Tibial nerve (tissue), 4 donors: Measurements from ENCODE around the gene KARS1.

ENCODE experiments used
- EP300 ChIP-seq, 2 donors: sonication (generic); formaldehyde crosslinking; IDR thresholded peaks; one replicate each; pipeline ENCODE4 v1.6.1; 2017; ENCODE audit warnings: antibody characterized with exemption in 2 of 2, mild to moderate bottlenecking in 1 of 2
- TF ChIP-seq, protein P1 (sequence below), 5 experiments: fragments of 200-600 bp in 3 of 5; fragments of 450-650 bp in 2 of 5; sonication (generic) in 3 of 5; IDR thresholded peaks; one replicate each; pipeline ENCODE4 v1.5.1; 2016 to 2019; ENCODE audit warnings: antibody characterized with exemption in 5 of 5, mild to moderate bottlenecking in 3 of 5, moderate library complexity in 2 of 5

DNA sequence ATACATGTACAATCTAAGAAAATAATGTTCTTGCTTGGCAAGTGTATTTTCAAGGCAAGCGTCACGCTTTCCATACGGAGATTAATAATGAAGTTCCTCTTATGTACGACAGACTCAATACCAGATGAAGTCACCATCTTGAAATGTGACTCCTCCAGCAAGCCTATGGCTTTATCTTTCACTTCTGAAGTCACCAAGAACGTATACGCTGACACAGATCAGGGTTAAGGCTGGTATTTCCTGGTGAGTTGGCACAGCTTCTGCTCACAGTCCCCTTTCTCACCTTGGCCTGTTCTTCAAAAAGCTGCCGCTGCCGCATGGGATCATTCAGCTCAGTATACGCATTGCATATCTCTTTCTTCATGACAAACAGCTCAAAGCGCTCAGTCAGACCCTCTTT, 18.3 kb downstream of the KARS1 start:
- TF ChIP-seq, protein P1, sequence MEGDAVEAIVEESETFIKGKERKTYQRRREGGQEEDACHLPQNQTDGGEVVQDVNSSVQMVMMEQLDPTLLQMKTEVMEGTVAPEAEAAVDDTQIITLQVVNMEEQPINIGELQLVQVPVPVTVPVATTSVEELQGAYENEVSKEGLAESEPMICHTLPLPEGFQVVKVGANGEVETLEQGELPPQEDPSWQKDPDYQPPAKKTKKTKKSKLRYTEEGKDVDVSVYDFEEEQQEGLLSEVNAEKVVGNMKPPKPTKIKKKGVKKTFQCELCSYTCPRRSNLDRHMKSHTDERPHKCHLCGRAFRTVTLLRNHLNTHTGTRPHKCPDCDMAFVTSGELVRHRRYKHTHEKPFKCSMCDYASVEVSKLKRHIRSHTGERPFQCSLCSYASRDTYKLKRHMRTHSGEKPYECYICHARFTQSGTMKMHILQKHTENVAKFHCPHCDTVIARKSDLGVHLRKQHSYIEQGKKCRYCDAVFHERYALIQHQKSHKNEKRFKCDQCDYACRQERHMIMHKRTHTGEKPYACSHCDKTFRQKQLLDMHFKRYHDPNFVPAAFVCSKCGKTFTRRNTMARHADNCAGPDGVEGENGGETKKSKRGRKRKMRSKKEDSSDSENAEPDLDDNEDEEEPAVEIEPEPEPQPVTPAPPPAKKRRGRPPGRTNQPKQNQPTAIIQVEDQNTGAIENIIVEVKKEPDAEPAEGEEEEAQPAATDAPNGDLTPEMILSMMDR (IDR thresholded peaks at IDR 0.05), result no peak
- no peak for TF ChIP-seq EP300 (IDR thresholded peaks at IDR 0.05)
